ENCODE data around the gene GAMT.

GAMT gene

DNA sequence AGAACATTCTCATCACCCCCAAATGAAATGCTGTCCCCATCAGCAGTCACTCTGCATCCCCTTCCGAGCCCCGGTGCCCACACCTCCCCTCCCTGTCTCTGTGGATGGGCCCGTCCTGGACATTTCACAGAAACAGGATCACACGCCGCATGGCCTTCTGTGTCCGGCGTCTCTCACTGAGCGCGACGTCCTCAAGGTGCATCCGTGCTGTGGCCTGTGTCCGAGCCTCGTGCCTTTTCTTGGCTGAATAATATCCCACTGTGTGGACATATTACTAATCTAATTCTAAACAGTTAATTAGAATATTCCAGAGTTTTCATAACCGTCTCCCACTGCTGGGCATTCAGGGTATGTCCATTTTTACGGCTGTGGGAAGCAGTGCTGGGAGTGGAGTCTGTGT, 8.9 kb downstream of the GAMT start:
- TF ChIP-seq CTCF (IDR thresholded peaks at IDR 0.05): no peak

GRCh38 chr19:1390890-1391423, 10.4 kb downstream of the GAMT start:
- TF ChIP-seq CTCF (IDR thresholded peaks at IDR 0.05): no peak

GRCh38 chr19:1389033-1389940, 12.1 kb downstream of the GAMT start:
- no peak for TF ChIP-seq CTCF (IDR thresholded peaks at IDR 0.05)

DNA sequence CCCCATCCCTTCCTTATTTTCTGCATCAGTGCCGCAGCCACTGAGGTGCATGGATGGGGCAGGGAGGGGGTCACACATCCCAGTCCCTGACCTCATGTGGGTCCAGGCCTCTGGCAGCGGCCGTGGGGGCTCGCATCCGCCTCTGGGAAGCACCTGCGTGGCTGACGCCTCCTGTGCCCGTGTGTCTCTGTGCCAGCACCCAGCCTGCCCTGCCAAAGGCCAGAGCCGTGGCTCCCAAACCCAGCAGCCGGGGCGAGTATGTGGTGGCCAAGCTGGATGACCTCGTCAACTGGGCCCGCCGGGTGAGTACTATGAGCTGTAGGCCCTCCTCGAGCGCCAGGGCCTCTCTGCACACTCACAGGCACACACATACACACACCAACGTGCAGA, 12.7 kb downstream of the GAMT start:
- TF ChIP-seq CTCF (IDR thresholded peaks at IDR 0.05): no peak

GRCh38 chr19:1387684-1388636, 13.4 kb downstream of the GAMT start:
- TF ChIP-seq CTCF (IDR thresholded peaks at IDR 0.05): no peak

GRCh38 chr19:1386945-1387683, 14.2 kb downstream of the GAMT start:
- TF ChIP-seq CTCF (IDR thresholded peaks at IDR 0.05): no peak

DNA sequence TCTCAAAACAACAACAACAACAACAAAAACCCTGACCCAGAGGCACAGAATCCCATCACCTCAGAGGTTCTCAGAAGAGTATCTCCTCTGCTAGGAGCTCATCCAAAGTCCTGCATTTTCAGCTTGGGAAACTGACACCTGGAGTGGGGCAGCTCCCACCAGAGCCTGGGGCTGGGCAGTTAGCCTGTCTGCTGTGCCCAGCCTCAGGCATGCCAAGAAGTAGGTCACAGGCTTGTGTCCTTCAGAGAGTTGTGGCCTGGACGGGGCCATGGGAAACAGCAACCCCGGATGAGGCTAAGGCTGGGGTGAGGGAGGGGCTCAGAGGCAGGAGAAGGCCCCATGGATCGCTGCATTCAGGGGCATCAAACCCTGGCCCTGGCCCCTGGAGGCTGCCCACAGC, 15.5 kb downstream of the GAMT start:
- TF ChIP-seq CTCF (IDR thresholded peaks at IDR 0.05): no peak
